GM21526 (cell line): ENCODE data around the gene PCNX1.
"Not testable (repeated sequence)": the region's sequence is repeated elsewhere in the genome, so short reads cannot be mapped to it uniquely, and the experiment has no call there.

Experiments
- ATAC-seq: cut with Tn5 transposase; IDR thresholded peaks from one replicate; pipeline ENCODE4 v1.9.1; 2021; ENCODE audit warnings: moderate library complexity; ENCODE audit not compliant: unreplicated experiment, low FRiP score

Gene PCNX1

GRCh38 chr14:71140157-71140556, 232.9 kb downstream of the PCNX1 start:
- no peak for ATAC-seq

GRCh38 chr14:71141701-71142374, 234.6 kb downstream of the PCNX1 start:
- no peak for ATAC-seq

- ATAC-seq, result no peak
These were observed 235.2 kb downstream of the PCNX1 start for GRCh38 chr14:71142375-71143038.

- no peak for ATAC-seq
These were observed 236.4 kb downstream of the PCNX1 start for GRCh38 chr14:71143381-71144290.

- ATAC-seq, result not testable (repeated sequence)
These were observed 240.1 kb downstream of the PCNX1 start for GRCh38 chr14:71147335-71147734.

GRCh38 chr14:71148627-71149026, 241.4 kb downstream of the PCNX1 start:
- no peak for ATAC-seq

- ATAC-seq, result no peak
These were observed 243.5 kb downstream of the PCNX1 start for GRCh38 chr14:71150737-71151136.

GRCh38 chr14:71155743-71156142, 248.5 kb downstream of the PCNX1 start:
- no peak for ATAC-seq

- ATAC-seq, result no peak
These were observed 256.0 kb downstream of the PCNX1 start for GRCh38 chr14:71163050-71163841.

- ATAC-seq, result no peak
These were observed 256.8 kb downstream of the PCNX1 start for GRCh38 chr14:71163842-71164629.
